SH-SY5Y (cell line): ENCODE results near the gene CEP85L.

Experiments
- GATA2 ChIP-seq: IDR thresholded peaks from 2 replicates; pipeline ENCODE4 v1.6.1; 2011; ENCODE audit warnings: mild to moderate bottlenecking, low read depth, low read length
- GATA3 ChIP-seq: IDR thresholded peaks from 2 replicates; pipeline ENCODE4 v1.6.1; 2011; ENCODE audit warnings: low read depth, mild to moderate bottlenecking, low read length, moderate library complexity

GRCh38 chr6:118562959-118563358, 88.4 kb downstream of the CEP85L start:
- TF ChIP-seq GATA2 (no peak), GATA3 (no peak)
